DND-41 (cell line): ENCODE results near the gene CALR3.
"Not testable (repeated sequence)": the region's sequence is repeated elsewhere in the genome, so short reads cannot be mapped to it uniquely, and the experiment has no call there.

Experiments
- ATAC-seq: fragments of 200-7000 bp; cut with Tn5 transposase; 3 replicates; pipeline ENCODE4 v1.9.1; 2021; ENCODE audit warnings: low read depth; ENCODE audit not compliant: insufficient read depth
- DNase-seq: peaks from one replicate; pipeline ENCODE4 v3.0.0-alpha.2; 2020
- H2AFZ ChIP-seq: 2 replicates; pipeline ENCODE4 v1.6.0; 2012; ENCODE audit warnings: low read depth, low read length
- H3K27ac ChIP-seq: 2 replicates; pipeline ENCODE4 v1.5.1; 2012; ENCODE audit warnings: low read length, inconsistent platforms
- H3K27me3 ChIP-seq: fragments of 200-600 bp; sonication (generic); 2 replicates; pipeline ENCODE4 v1.6.0; 2012; ENCODE audit warnings: low read length, mild to moderate bottlenecking, inconsistent platforms; ENCODE audit not compliant: insufficient read depth, poor library complexity
- H3K36me3 ChIP-seq: 2 replicates; pipeline ENCODE4 v1.5.1; 2012; ENCODE audit warnings: low read length, inconsistent platforms; ENCODE audit not compliant: insufficient read depth
- H3K4me1 ChIP-seq: 2 replicates; pipeline ENCODE4 v1.5.1; 2012; ENCODE audit warnings: mild to moderate bottlenecking, low read length; ENCODE audit not compliant: insufficient read depth
- H3K4me2 ChIP-seq: 2 replicates; pipeline ENCODE4 v1.6.0; 2012; ENCODE audit warnings: mild to moderate bottlenecking, moderate library complexity, low read length, inconsistent platforms; ENCODE audit not compliant: insufficient read depth
- H3K4me3 ChIP-seq, 2 experiments: fragments of 200-600 bp in 1 of 2; shearing (Covaris generic) in 1 of 2; 2 replicates each; pipeline ENCODE4 v1.5.1; 2012 to 2016; ENCODE audit warnings: inconsistent platforms in 2 of 2, low read length in 2 of 2, mild to moderate bottlenecking in 2 of 2, low read depth in 1 of 2, moderate library complexity in 1 of 2
- H3K79me2 ChIP-seq: 2 replicates; pipeline ENCODE4 v1.6.0; 2012; ENCODE audit warnings: low read length, inconsistent platforms; ENCODE audit not compliant: insufficient read depth
- H3K9ac ChIP-seq: 2 replicates; pipeline ENCODE4 v1.6.0; 2012; ENCODE audit warnings: low read depth, mild to moderate bottlenecking, inconsistent platforms, low read length, moderate library complexity
- H3K9me3 ChIP-seq: 2 replicates; pipeline ENCODE4 v1.5.1; 2012; ENCODE audit warnings: low read length, moderate library complexity, mild to moderate bottlenecking, inconsistent platforms; ENCODE audit not compliant: insufficient read depth, severe bottlenecking
- H4K20me1 ChIP-seq: 2 replicates; pipeline ENCODE4 v1.6.0; 2012; ENCODE audit warnings: low read length; ENCODE audit not compliant: insufficient read depth
- EZH2 ChIP-seq: IDR thresholded peaks from 3 replicates; pipeline ENCODE4 v1.6.1; 2012; ENCODE audit warnings: borderline replicate concordance, low read depth, mild to moderate bottlenecking, moderate library complexity, low read length, inconsistent platforms; ENCODE audit not compliant: severe bottlenecking
- TF ChIP-seq, protein P1 (sequence below): IDR thresholded peaks from 2 replicates; pipeline ENCODE4 v1.5.1; 2012; ENCODE audit warnings: borderline replicate concordance, low read length, moderate library complexity, mild to moderate bottlenecking; ENCODE audit not compliant: poor library complexity, severe bottlenecking; ENCODE audit errors: extremely low read depth

CALR3 gene, protein sequence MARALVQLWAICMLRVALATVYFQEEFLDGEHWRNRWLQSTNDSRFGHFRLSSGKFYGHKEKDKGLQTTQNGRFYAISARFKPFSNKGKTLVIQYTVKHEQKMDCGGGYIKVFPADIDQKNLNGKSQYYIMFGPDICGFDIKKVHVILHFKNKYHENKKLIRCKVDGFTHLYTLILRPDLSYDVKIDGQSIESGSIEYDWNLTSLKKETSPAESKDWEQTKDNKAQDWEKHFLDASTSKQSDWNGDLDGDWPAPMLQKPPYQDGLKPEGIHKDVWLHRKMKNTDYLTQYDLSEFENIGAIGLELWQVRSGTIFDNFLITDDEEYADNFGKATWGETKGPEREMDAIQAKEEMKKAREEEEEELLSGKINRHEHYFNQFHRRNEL

DNA sequence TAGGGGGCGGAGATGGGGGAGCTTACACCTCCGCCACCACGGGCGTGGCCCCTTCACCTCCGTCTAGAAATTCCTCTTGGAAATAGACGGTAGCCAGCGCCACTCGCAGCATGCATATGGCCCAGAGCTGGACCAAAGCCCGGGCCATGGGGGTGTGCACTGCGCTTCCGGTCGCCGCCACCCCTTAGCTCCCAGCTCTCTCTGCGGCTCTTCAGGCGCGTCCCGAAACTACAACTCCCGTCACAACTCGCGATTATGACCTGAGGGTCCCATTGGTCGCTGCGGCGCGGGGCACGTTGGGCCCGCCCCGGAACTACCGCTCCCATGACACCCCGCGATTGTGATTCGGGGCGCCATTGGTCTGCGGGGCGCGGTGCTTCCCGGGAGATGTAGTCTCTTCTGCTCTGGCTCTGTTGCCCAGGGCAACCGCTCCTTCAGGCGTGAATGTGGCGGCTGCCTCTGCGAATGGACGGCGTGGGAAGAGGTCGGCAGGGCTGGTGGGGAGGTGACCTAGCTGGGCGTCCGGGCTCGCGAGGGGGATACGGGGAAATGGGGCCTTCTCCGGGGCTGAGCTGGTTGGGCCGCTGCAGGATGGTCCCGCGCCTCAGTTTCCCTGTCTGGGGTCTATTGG, at the start of gene CALR3, which contains the start of gene C19orf44:
Gene CALR3 (minus strand): TSS at position 186 of the 631 bp plus-strand sequence. CDS start 38 bp downstream, at position 148.
Gene C19orf44 (plus strand): TSS at position 413 of the 631 bp plus-strand sequence. CDS start 4,399 bp downstream, outside the sequence.
- peak within 1 kb of the TSS; percentile 77 for H3K27ac ChIP-seq

DNA sequence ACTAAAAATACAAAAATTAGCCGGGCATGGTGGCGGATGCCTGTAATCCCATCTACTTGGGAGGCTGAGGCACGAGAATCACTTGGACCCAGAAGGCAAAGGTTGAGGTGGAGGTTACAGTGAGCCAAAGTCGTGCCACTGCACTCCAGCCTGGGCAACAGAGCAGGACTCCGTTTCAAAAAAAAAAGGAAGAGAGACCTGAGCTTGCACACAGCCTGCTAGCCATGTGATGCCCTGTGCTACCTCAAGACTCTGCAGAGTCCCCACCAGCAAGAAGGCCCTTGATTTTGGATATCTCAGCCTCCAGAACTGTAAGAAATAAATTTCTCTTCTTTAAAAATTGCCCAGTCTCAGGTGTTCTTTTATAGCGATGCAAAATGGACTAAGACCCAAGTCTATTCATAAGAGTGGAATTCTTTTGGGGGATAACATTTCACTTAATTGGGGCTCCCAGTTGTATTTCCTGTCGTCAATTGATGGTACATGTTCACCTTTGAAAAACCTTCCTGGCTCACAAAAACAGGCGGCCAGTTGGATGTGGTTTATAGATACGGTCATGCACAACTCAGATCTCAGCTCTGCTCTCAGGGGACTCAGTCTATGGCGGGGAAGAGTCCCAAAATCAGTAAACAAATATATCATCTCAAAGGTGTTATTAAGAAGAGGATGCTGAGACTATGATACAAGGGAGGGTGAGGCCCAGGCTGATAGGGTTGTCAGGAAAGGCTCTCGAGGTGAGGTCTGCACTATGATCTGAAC, 48.7 kb upstream of the CALR3 start:
- Histone ChIP-seq H3K79me2 (peaks cover 55% of the 10 kb centered on the region), H4K20me1 (peaks cover 22% of the 10 kb centered on the region), H3K27me3 (no peaks in the 10 kb centered on the region), H3K9me3 (no peaks in the 10 kb centered on the region), H3K27ac (no peak overlapping the region), H3K4me1 (peaks cover 36% of the 10 kb centered on the region), H3K36me3 (peaks cover 22% of the 10 kb centered on the region), H3K4me2 (peak overlapping the region; percentile 43), H3K9ac (no peak overlapping the region; the same call in 1 of the 2 replicates), H2AFZ (no peak overlapping the region), H3K4me3 (no peak overlapping the region)
- ATAC-seq, result no peak
- DNase-seq, result no peak
- TF ChIP-seq EZH2, result no peak
- TF ChIP-seq, protein P1, sequence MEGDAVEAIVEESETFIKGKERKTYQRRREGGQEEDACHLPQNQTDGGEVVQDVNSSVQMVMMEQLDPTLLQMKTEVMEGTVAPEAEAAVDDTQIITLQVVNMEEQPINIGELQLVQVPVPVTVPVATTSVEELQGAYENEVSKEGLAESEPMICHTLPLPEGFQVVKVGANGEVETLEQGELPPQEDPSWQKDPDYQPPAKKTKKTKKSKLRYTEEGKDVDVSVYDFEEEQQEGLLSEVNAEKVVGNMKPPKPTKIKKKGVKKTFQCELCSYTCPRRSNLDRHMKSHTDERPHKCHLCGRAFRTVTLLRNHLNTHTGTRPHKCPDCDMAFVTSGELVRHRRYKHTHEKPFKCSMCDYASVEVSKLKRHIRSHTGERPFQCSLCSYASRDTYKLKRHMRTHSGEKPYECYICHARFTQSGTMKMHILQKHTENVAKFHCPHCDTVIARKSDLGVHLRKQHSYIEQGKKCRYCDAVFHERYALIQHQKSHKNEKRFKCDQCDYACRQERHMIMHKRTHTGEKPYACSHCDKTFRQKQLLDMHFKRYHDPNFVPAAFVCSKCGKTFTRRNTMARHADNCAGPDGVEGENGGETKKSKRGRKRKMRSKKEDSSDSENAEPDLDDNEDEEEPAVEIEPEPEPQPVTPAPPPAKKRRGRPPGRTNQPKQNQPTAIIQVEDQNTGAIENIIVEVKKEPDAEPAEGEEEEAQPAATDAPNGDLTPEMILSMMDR, result no peak

More for the DNA sequence above, at the start of gene CALR3, which contains the start of gene C19orf44:
- H3K9me3 ChIP-seq, result no peaks in the 10 kb centered on the region
- H3K27me3 ChIP-seq, result no peaks in the 10 kb centered on the region
- H3K9ac ChIP-seq, result peak within 1 kb of the TSS; percentile 66
- H4K20me1 ChIP-seq, result no peaks in the 10 kb centered on the region
- TF ChIP-seq, protein P1, result no peak
- TF ChIP-seq EZH2, result no peak
- ATAC-seq, result peak; percentile 99
- H3K4me1 ChIP-seq, result peaks cover 26% of the 10 kb centered on the region
- H3K4me3 ChIP-seq, result peak within 1 kb of the TSS; percentile 61 to 80; a peak in 3 of 4 replicates
- peak within 1 kb of the TSS; percentile 86 for H3K4me2 ChIP-seq
- H3K36me3 ChIP-seq, result no peaks in the 10 kb centered on the region
- peaks cover 25% of the 10 kb centered on the region for H3K79me2 ChIP-seq
- DNase-seq, result peak; percentile 98
- H2AFZ ChIP-seq, result peak within 1 kb of the TSS; percentile 99

DNA sequence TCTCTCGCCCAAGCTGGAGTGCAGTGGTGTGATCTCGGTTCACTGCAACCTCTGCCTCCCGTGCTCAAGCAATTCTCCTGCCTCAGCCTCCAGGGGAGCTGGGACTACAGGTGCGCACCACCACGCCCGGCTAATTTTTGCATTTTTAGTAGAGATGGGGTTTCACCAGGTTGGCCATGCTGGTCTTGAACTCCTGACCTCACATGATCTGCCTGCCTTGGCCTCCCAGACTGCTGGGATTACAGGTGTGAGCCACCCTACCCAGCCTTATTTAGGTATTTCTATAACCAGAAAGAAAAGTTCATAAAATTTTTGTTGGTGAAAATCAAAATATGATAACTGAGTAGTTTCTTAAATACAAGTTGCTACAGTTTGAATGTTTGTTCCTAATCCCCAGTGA, 47.8 kb upstream of the CALR3 start:
- peaks cover 39% of the 10 kb centered on the region for H3K4me1 ChIP-seq
- H3K9me3 ChIP-seq, DNase-seq, H3K27me3 ChIP-seq, ATAC-seq, H2AFZ ChIP-seq: not testable (repeated sequence)
- peak overlapping the region; percentile 73 for H3K4me2 ChIP-seq
- H3K4me3 ChIP-seq, result peak overlapping the region in 1 of 2 experiments; percentile 85; a peak in 2 of 4 replicates
- H3K79me2 ChIP-seq, result peaks cover 63% of the 10 kb centered on the region
- peaks cover 27% of the 10 kb centered on the region for H4K20me1 ChIP-seq
- H3K36me3 ChIP-seq, result peaks cover 29% of the 10 kb centered on the region
- peak overlapping the region; percentile 93 for H3K27ac ChIP-seq
- peak overlapping the region; percentile 86 for H3K9ac ChIP-seq
